Measurements from ENCODE around the gene RBM38.
"Not testable (repeated sequence)": the region's sequence is repeated elsewhere in the genome, so short reads cannot be mapped to it uniquely, and the experiment has no call there.

RBM38 gene

DNA sequence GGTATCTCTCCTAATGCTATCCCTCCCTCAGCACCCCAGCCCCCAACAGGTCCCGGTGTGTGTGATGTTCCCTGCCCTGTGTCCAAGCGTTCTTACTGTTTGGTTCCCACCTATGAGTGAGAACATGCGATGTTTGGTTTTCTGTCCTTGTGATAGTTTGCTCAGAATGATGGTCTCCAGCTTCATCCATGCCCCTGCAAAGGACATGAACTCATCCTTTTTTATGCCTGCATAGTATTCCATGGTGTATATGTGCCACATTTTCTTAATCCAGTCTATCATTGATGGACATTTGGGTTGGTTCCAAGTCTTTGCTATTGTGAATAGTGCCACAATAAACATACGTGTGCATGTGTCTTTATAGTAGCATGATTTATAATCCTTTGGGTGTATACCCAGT lies 28.3 kb downstream of the RBM38 start:
- not testable (repeated sequence) for DNase-seq

GRCh38 chr20:57420571-57421252 lies 29.5 kb downstream of the RBM38 start:
- DNase-seq: no peak

GRCh38 chr20:57421253-57422220 lies 30.3 kb downstream of the RBM38 start:
- no peak for DNase-seq

- no peak for DNase-seq
Observed at GRCh38 chr20:57422254-57422653, 31.1 kb downstream of the RBM38 start.

DNA sequence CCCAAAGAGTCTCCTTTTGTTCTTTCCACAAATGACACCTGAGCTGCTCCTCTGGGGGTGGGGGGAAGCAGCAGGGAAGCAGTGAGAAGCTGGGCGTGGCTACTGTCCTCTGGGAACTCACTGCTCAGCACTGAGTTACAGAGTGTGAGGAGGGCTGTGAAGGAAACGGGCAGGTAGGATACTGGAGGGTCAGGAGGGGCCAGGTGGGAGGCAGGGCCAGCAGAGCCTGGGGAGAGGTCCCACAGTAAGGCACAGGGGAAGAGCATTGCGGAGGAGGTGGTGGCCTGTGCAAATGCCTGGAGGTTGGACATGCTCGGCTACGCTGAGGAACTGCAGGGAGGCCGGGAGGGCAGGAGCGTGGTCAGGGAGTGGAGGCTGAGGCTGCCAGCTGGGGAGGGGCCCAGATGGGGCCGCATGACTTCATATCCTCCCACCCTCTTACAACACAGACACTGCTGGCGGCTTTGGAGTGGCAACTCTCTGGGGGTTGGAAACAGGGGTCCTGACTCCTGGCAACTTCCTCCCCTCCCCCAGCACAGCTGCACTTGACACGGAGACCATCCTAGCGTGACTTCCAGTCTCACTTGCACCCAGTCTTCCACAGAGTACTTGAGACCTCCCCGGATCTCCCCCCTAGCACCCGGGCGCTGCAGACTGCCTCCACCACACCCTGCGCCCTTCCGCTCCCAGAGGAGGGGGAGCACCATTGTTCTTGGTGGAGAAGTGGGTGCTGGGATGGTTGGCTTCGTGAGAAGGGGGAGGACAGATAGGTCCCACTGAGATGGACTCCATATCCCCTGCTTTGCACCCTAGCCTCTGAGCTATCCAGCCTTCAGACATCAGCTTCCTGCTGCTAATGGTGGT lies 34.2 kb downstream of the RBM38 start:
- DNase-seq: no peak

GRCh38 chr20:57426271-57426689 lies 35.1 kb downstream of the RBM38 start:
- peak; percentile 57 to 63 for DNase-seq

GRCh38 chr20:57426831-57427230 lies 35.6 kb downstream of the RBM38 start:
- DNase-seq: no peak

DNA sequence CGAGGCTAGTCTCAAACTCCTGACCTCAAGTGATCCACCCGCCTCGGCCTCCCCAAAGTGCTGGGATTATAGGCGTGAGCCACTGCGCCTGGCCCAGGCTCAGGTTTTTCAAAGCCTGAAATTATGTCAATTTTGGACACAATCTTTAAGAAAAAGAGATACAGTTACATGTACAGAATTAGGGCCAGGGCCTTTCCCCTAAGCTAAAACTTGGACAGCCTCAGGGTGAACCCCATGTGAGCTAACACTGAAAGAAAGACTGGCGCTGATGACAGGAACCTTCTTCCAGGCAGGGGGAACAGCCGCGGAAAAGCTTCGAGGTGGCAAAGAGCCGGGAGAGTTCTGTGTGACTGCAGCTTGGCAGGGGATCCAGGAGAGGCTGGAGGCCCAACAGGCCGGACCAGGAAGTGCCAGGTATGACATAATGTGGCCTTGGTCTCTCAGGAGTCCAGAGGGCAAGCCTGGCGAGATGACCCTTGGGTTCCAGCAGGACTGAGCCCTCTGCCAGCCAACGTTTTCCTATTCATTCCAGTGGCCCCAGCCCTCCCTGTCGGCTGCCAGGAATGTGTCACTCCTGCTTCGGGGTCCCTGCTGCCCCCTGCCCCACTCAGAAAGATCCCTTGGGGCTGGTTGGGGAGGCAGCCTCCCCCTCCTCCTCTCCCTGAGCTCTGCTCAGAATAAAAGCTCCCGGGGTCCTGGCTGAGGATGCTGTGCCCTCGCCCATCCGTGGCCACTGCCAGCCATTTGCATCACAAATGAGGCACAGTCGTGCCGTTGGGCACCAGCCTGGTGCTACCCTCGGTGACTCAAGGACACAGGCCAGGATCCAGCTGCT lies 37.3 kb downstream of the RBM38 start:
- no peak for DNase-seq

GRCh38 chr20:57429159-57429496 lies 37.9 kb downstream of the RBM38 start:
- no peak for DNase-seq

- no peak for DNase-seq
Observed at GRCh38 chr20:57429580-57430200, 38.5 kb downstream of the RBM38 start.

GRCh38 chr20:57430201-57430596 lies 39.0 kb downstream of the RBM38 start:
- not testable (repeated sequence) for DNase-seq

DNA sequence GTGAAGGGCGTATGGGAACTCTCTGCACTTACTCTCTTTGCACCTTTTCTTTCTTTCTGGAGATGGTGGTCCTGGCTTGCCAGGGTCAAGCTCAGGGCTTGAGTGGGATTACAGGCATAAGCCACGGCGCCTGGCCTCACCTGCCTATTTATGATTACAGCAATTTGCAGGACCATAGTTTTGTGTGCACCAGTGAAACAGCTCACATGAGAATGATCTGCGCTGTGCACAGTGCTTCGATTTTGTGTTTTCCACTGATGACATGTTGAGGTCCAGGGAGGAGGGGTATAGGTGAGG lies 40.3 kb downstream of the RBM38 start:
- no peak for DNase-seq

DNA sequence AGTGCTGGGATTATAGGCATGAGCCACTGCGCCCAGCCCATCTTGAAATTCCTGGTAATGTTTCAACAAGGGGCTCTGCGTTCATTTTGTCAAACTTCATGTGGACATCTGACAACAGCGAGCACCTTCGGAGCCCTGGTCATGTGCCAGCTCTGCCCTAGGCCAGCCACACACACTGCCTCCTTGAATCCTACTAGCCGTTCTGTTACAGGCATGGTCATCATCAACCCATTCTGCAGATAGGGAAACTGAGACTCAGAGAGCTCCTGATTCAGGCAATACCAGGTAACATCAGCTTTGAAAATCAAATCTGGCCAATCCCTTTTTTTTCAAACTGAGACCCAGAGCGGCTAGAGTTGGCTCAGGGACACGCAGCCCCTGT lies 41.3 kb downstream of the RBM38 start:
- no peak for DNase-seq

DNA sequence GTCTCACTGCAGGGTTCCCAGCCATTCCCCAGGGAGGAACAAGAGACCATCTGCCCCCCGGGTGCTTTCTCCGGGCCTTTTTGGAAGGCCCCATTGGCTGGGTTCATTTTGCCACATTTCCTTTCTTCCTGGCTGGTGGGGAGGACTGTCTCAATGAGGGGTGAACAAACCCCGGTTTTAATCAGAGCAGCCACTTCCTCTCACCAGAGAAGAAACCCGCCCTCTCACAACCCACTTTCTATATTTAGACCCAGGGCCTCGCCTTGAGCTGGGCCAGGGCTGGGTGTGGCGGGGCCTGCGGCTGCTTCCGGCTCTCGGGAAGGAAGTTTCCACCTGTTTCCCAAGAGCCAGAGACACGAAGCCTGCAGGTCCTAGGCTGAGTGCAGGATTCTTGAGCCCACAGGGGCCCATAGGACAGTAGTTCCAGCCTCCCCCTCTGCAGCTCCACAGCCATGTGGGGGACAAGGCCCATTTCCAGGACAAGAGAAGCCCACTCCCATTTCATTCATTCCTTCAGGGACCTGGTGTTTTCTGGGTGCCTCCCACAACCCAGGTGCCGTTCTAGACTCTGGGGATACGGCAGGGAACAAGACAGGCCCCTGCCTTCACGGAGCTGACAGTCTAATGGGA lies 41.8 kb downstream of the RBM38 start:
- DNase-seq: peak; percentile 36 to 42

GRCh38 chr20:57433657-57434389 lies 42.6 kb downstream of the RBM38 start:
- no peak for DNase-seq

- peak in 1 of 2 experiments; percentile 44 for DNase-seq
Observed at GRCh38 chr20:57434390-57434700, 43.1 kb downstream of the RBM38 start.

DNA sequence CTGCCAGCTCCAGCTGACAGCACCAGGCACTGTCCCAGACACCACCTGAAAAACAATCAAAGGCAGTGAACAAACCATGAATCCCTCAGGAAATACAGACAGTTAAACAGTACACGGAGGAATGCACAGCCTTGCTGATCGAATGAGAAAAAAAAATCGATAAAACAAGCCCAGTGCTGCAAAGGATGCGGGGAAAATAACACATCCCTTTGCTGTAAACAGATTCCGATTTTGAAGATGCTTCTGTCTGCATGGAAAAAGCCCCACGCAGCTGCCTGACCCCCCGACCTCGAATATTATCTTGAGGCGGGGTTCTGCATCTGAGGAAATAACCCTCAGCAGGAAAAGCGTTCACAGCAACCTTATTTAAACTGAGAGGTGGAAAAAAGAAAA lies 43.9 kb downstream of the RBM38 start:
- no peak for DNase-seq

DNA sequence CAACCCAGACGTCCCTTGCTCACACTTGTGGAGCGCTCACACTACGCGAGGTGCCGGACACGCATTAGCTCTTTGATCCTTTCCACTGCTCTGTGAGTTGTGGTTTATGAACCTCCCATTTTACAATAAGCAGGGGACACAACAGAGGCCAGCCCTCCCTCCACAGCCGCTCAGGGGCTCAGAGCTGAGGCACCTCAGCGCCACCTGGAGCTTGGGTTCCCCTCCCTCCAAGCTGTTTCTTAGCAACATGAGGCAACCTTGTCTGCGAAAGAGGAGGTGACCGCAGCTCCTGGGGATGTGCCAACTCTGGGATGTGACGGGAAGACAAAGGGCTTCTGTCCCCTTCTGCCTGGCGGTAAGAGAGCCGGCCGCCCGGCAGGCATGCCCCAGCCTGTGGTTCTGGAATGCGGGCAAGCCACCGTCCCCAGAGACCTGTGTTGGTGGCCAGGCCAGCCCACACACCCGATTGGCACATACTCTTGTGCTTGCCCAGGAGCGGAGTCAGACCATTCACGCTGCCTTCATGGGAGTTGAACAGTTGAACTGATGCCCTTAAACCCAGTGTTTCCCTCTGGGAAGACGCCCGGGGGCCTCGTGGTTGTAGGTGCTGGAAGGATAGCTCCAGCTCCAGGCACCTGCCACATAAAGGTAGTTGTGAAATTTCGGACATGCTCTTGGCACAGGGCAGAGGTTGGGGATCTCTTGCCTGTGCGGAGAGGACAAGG lies 44.5 kb downstream of the RBM38 start:
- peak; percentile 96 to 97 for DNase-seq

GRCh38 chr20:57436223-57436545 lies 45.0 kb downstream of the RBM38 start:
- no peak for DNase-seq

DNA sequence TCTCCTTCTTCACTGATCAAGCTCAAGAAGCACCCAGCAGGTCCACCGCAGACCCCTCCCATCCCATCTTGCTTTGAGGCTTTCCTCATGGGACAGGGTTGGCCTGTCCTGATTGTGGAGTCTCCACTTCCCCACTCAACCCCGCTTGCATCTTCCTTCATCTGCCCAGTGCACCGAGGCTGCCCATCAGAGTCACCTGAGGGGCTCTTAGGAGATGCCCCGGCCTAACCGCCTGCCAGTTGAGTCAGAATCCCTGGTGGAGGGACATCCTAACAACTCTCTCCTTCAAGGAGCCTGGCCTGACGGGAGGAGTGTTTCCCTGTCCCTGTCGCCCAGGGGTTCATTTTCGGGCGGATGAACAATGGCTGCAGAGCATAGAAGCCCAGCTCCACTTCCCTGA lies 46.1 kb downstream of the RBM38 start:
- no peak for DNase-seq

Data from SHP77 (cell line).